Measurements from ENCODE around the gene CCND2.

DNA sequence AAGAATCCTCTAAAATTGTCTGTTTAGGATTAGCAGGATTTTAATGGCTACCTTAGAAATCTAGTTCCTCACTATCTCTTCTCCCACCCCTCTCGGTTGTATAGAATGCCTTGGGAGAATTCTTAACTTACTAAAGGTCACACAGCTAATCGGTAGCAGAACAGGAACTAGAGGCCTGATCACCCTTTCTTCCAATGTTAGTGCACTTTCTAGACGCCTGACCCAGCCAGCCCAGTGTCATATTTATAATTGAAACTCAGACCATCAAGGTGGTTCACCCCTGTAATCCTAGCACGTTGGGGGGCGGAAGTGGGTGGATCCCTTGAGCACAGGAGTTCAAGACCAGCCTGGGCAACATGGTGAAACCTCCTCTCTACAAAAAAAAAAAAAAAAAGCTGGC lies 49.2 kb downstream of the CCND2 start:
- TF ChIP-seq, protein P1, sequence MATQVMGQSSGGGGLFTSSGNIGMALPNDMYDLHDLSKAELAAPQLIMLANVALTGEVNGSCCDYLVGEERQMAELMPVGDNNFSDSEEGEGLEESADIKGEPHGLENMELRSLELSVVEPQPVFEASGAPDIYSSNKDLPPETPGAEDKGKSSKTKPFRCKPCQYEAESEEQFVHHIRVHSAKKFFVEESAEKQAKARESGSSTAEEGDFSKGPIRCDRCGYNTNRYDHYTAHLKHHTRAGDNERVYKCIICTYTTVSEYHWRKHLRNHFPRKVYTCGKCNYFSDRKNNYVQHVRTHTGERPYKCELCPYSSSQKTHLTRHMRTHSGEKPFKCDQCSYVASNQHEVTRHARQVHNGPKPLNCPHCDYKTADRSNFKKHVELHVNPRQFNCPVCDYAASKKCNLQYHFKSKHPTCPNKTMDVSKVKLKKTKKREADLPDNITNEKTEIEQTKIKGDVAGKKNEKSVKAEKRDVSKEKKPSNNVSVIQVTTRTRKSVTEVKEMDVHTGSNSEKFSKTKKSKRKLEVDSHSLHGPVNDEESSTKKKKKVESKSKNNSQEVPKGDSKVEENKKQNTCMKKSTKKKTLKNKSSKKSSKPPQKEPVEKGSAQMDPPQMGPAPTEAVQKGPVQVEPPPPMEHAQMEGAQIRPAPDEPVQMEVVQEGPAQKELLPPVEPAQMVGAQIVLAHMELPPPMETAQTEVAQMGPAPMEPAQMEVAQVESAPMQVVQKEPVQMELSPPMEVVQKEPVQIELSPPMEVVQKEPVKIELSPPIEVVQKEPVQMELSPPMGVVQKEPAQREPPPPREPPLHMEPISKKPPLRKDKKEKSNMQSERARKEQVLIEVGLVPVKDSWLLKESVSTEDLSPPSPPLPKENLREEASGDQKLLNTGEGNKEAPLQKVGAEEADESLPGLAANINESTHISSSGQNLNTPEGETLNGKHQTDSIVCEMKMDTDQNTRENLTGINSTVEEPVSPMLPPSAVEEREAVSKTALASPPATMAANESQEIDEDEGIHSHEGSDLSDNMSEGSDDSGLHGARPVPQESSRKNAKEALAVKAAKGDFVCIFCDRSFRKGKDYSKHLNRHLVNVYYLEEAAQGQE (IDR thresholded peaks at IDR 0.05; ENCODE audit: borderline replicate concordance), result no peak
- TF ChIP-seq, protein P1 (CRISPR knock-in tag; IDR thresholded peaks at IDR 0.05; ENCODE audit: low read depth), result no peak
- TF ChIP-seq ADNP (tag; IDR thresholded peaks at IDR 0.05) (no peak), SRF (CRISPR knock-in tag; IDR thresholded peaks at IDR 0.05) (no peak)
- TF ChIP-seq, protein P2, sequence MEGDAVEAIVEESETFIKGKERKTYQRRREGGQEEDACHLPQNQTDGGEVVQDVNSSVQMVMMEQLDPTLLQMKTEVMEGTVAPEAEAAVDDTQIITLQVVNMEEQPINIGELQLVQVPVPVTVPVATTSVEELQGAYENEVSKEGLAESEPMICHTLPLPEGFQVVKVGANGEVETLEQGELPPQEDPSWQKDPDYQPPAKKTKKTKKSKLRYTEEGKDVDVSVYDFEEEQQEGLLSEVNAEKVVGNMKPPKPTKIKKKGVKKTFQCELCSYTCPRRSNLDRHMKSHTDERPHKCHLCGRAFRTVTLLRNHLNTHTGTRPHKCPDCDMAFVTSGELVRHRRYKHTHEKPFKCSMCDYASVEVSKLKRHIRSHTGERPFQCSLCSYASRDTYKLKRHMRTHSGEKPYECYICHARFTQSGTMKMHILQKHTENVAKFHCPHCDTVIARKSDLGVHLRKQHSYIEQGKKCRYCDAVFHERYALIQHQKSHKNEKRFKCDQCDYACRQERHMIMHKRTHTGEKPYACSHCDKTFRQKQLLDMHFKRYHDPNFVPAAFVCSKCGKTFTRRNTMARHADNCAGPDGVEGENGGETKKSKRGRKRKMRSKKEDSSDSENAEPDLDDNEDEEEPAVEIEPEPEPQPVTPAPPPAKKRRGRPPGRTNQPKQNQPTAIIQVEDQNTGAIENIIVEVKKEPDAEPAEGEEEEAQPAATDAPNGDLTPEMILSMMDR (IDR thresholded peaks at IDR 0.05 in 2 of 3, conservative IDR thresholded peaks at IDR 0.05 in 1 of 3; ENCODE audit: insufficient read depth in 2 of 3, low read depth in 1 of 3, low read length in 3 of 3), result no peak
- TF ChIP-seq, protein P3, sequence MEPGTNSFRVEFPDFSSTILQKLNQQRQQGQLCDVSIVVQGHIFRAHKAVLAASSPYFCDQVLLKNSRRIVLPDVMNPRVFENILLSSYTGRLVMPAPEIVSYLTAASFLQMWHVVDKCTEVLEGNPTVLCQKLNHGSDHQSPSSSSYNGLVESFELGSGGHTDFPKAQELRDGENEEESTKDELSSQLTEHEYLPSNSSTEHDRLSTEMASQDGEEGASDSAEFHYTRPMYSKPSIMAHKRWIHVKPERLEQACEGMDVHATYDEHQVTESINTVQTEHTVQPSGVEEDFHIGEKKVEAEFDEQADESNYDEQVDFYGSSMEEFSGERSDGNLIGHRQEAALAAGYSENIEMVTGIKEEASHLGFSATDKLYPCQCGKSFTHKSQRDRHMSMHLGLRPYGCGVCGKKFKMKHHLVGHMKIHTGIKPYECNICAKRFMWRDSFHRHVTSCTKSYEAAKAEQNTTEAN (CRISPR knock-in tag; IDR thresholded peaks at IDR 0.05), result no peak

Data from K562 (cell line).